ENCODE measurements around the gene DDIT3. TPM values are rescaled to one million over a fixed set of nuclear protein-coding genes. Genes with fewer than 3 reads are reported as not detected.
A peak's percentile ranks its signal among the peaks of the same experiment; 100 is the strongest.

The DDIT3 gene
- total RNA-seq, 6 experiments from 2014 or later = 9.4 to 10.8 (median 10.2) TPM

- H3K4me1 Mint-ChIP-seq (ENCODE audit: low read depth) = peaks cover 54% of the 10 kb centered on the region
- H3K9me3 Mint-ChIP-seq = no peaks in the 10 kb centered on the region
- peaks cover 4% of the 10 kb centered on the region; the same call in 1 of the 2 replicates for H3K27me3 Mint-ChIP-seq (ENCODE audit: insufficient read depth)
- H3K4me3 Mint-ChIP-seq = peak overlapping the region; percentile 93
- H3K27ac Mint-ChIP-seq = peak overlapping the region; percentile 89
- no peak for DNase-seq
- no peak for TF ChIP-seq CTCF (IDR thresholded peaks at IDR 0.05)
- peaks cover 25% of the 10 kb centered on the region for H3K36me3 Mint-ChIP-seq (ENCODE audit: low read depth)
These were observed 25.6 kb upstream of the DDIT3 start for GRCh38 chr12:57545809-57546437.

GRCh38 chr12:57543581-57543980, 23.3 kb upstream of the DDIT3 start:
- Mint-ChIP-seq H3K27me3 (ENCODE audit: insufficient read depth) (no peaks in the 10 kb centered on the region; the same call in 1 of the 2 replicates), H3K27ac (no peak overlapping the region), H3K36me3 (ENCODE audit: low read depth) (peaks cover 41% of the 10 kb centered on the region), H3K4me1 (ENCODE audit: low read depth) (peaks cover 47% of the 10 kb centered on the region), H3K9me3 (no peaks in the 10 kb centered on the region), H3K4me3 (no peak overlapping the region)
- DNase-seq = no peak
- no peak for TF ChIP-seq CTCF (IDR thresholded peaks at IDR 0.05)

GRCh38 chr12:57541717-57542116, 21.4 kb upstream of the DDIT3 start:
- Mint-ChIP-seq H3K9me3 (no peaks in the 10 kb centered on the region), H3K27ac (no peak overlapping the region), H3K4me1 (ENCODE audit: low read depth) (peaks cover 38% of the 10 kb centered on the region), H3K27me3 (ENCODE audit: insufficient read depth) (no peaks in the 10 kb centered on the region; the same call in 1 of the 2 replicates), H3K36me3 (ENCODE audit: low read depth) (peaks cover 45% of the 10 kb centered on the region), H3K4me3 (no peak overlapping the region)
- no peak for DNase-seq
- no peak for TF ChIP-seq CTCF (IDR thresholded peaks at IDR 0.05)

- DNase-seq = no peak
- peak overlapping the region; percentile 51 for H3K27ac Mint-ChIP-seq
- TF ChIP-seq CTCF (IDR thresholded peaks at IDR 0.05) = no peak
- no peaks in the 10 kb centered on the region; the same call in 1 of the 2 replicates for H3K27me3 Mint-ChIP-seq (ENCODE audit: insufficient read depth)
- no peak overlapping the region for H3K4me3 Mint-ChIP-seq
- no peaks in the 10 kb centered on the region for H3K9me3 Mint-ChIP-seq
- H3K36me3 Mint-ChIP-seq (ENCODE audit: low read depth) = peaks cover 38% of the 10 kb centered on the region
- peaks cover 35% of the 10 kb centered on the region for H3K4me1 Mint-ChIP-seq (ENCODE audit: low read depth)
These were observed 20.7 kb upstream of the DDIT3 start for GRCh38 chr12:57541001-57541400.

- no peaks in the 10 kb centered on the region for H3K9me3 Mint-ChIP-seq
- no peaks in the 10 kb centered on the region for H3K27me3 Mint-ChIP-seq (ENCODE audit: insufficient read depth)
- H3K27ac Mint-ChIP-seq = no peak overlapping the region
- H3K4me1 Mint-ChIP-seq (ENCODE audit: low read depth) = peaks cover 20% of the 10 kb centered on the region
- H3K36me3 Mint-ChIP-seq (ENCODE audit: low read depth) = peaks cover 37% of the 10 kb centered on the region
- no peak for DNase-seq
- TF ChIP-seq CTCF (IDR thresholded peaks at IDR 0.05) = no peak
- no peak overlapping the region for H3K4me3 Mint-ChIP-seq
These were observed 18.9 kb upstream of the DDIT3 start for GRCh38 chr12:57539134-57539768.
